ENCODE measurements around the gene OR4B1. TPM values are rescaled to one million over a fixed set of nuclear protein-coding genes. Genes with fewer than 3 reads are reported as not detected.

The OR4B1 gene
- total RNA-seq, 1 donor from 2014 or later: not detected

DNA sequence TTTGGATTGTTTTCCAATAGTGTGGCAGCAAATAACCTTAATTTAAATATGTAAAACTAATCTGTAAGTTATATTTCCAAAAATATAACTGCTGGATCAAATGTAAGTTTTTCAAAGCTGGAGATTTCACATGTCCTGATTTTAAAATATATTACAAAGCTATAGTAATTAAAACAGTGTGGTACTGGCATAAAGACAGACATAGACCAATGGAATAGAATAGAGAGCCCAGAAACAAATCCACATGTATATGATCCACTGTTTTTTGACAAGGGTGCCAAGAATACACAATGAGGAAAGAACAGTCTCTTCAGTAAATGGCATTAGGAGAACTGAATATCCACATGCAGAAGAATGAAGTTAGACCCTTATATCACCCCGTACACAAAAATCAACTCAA is 32.3 kb downstream of the OR4B1 start:
- TF ChIP-seq, protein P1, sequence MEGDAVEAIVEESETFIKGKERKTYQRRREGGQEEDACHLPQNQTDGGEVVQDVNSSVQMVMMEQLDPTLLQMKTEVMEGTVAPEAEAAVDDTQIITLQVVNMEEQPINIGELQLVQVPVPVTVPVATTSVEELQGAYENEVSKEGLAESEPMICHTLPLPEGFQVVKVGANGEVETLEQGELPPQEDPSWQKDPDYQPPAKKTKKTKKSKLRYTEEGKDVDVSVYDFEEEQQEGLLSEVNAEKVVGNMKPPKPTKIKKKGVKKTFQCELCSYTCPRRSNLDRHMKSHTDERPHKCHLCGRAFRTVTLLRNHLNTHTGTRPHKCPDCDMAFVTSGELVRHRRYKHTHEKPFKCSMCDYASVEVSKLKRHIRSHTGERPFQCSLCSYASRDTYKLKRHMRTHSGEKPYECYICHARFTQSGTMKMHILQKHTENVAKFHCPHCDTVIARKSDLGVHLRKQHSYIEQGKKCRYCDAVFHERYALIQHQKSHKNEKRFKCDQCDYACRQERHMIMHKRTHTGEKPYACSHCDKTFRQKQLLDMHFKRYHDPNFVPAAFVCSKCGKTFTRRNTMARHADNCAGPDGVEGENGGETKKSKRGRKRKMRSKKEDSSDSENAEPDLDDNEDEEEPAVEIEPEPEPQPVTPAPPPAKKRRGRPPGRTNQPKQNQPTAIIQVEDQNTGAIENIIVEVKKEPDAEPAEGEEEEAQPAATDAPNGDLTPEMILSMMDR (IDR thresholded peaks at IDR 0.05): no peak
- intact Hi-C loops (cut with micrococcal nuclease): no loop called here
- CTCF ChIA-PET: no interaction called here
- DNase-seq: no peak
- Mint-ChIP-seq H3K27ac (no peak overlapping the region), H3K27me3 (peaks cover 15% of the 10 kb centered on the region), H3K4me1 (no peaks in the 10 kb centered on the region), H3K36me3 (ENCODE audit: low read depth) (no peaks in the 10 kb centered on the region), H3K9me3 (peaks cover 15% of the 10 kb centered on the region), H3K4me3 (no peak overlapping the region)
- POLR2A ChIA-PET: no interaction called here
- ATAC-seq (ENCODE audit: low read depth): no peak

DNA sequence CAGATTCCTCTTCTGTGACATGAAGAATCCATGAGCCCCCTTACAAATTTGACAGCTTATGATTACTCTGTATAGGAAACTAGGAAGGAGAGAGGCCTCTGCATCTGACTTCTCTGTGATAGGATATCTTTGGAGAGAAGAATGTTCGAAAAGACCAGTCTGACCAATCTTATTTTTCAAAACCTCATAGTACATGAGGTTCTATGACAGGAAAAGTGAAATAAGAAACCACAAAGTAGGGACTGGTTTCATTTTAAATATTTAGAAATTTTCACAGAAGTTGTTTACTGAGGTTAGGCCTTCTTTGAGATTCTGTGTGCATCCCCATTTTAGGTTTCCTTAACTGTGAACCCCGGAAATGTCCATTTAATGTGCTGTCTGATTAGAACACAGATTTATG is 45.0 kb downstream of the OR4B1 start:
- no peaks in the 10 kb centered on the region for H3K36me3 Mint-ChIP-seq (ENCODE audit: low read depth)

DNA sequence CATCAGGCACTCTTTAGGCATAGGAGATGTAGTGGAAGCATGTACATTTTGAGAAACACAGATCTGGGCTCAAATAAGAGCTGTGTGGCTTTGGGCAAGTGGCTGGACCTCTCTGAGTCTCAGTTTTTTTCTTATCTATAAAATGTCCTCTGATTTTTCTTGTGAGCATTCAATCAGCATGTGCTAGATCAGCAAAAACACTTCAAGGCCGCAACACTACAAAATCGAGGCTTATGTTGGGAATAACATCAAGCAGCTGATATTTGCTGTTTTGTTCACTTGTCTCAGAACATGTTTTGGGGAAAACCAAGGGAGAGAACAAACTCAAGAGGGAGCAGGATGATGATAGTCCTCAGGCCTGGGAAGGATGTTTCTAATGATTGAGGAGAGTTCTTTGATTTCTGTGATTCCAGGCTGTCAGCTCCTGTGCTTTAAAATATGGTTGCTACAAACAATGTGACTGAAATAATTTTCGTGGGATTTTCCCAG is 46.9 kb downstream of the OR4B1 start, which contains the start of gene OR4X1:
Gene OR4X1 (plus strand): TSS at position 439 of the 489 bp plus-strand sequence. CDS start 0 bp downstream, at position 439.
- Mint-ChIP-seq H3K27me3 (no peaks in the 10 kb centered on the region), H3K4me1 (no peaks in the 10 kb centered on the region), H3K27ac (no peak within 1 kb of the TSS), H3K9me3 (no peaks in the 10 kb centered on the region), H3K36me3 (ENCODE audit: low read depth) (no peaks in the 10 kb centered on the region), H3K4me3 (no peak within 1 kb of the TSS)
- ChIA-PET POLR2A (no interaction called here), CTCF (no interaction called here)
- intact Hi-C loops (cut with micrococcal nuclease): no loop called here
- DNase-seq (no peak), ATAC-seq (ENCODE audit: low read depth) (no peak)
- TF ChIP-seq, protein P1 (IDR thresholded peaks at IDR 0.05): no peak

More for the DNA sequence above, 45.0 kb downstream of the OR4B1 start:
- DNase-seq: no peak
- TF ChIP-seq, protein P1 (IDR thresholded peaks at IDR 0.05): no peak
- intact Hi-C loops (cut with micrococcal nuclease): no loop called here
- ChIA-PET POLR2A (no interaction called here), CTCF (no interaction called here)
- H3K4me1 Mint-ChIP-seq: no peaks in the 10 kb centered on the region
- no peak overlapping the region for H3K27ac Mint-ChIP-seq
- no peak overlapping the region for H3K4me3 Mint-ChIP-seq
- ATAC-seq (ENCODE audit: low read depth): no peak
- no peaks in the 10 kb centered on the region for H3K9me3 Mint-ChIP-seq
- H3K27me3 Mint-ChIP-seq: peaks cover 10% of the 10 kb centered on the region

Other genes starting within 250 kb of the OR4B1 start
- 18.8 and 19.2 TPM in 2 replicates for gene PTPRJ, start 236.3 kb upstream of the OR4B1 start, total RNA-seq
- gene OR4X2, start 28.3 kb downstream of the OR4B1 start, total RNA-seq: not detected in 2 replicates
- gene OR4X1, start 47.1 kb downstream of the OR4B1 start, total RNA-seq: not detected in 2 replicates
- gene OR4S1, start 89.4 kb downstream of the OR4B1 start, total RNA-seq: not detected in 2 replicates
- gene OR4C3, start 108.1 kb downstream of the OR4B1 start, total RNA-seq: not detected in 2 replicates
- not detected in 2 replicates for gene OR4C5, start 149.7 kb downstream of the OR4B1 start, total RNA-seq